HG03103 (cell line): ENCODE measurements around the gene CNTRL.
"Not testable (repeated sequence)": the region's sequence is repeated elsewhere in the genome, so short reads cannot be mapped to it uniquely, and the experiment has no call there.

ENCODE experiments used
- ATAC-seq: cut with Tn5 transposase; IDR thresholded peaks from one replicate; pipeline ENCODE4 v1.9.1; 2021; ENCODE audit warnings: low read depth; ENCODE audit not compliant: unreplicated experiment

CNTRL gene

GRCh38 chr9:121071756-121072421 lies 2.9 kb upstream of the CNTRL start:
- ATAC-seq = peak; percentile 36

- no peak for ATAC-seq
Measured at GRCh38 chr9:121073038-121073437, 1.7 kb upstream of the CNTRL start.

DNA sequence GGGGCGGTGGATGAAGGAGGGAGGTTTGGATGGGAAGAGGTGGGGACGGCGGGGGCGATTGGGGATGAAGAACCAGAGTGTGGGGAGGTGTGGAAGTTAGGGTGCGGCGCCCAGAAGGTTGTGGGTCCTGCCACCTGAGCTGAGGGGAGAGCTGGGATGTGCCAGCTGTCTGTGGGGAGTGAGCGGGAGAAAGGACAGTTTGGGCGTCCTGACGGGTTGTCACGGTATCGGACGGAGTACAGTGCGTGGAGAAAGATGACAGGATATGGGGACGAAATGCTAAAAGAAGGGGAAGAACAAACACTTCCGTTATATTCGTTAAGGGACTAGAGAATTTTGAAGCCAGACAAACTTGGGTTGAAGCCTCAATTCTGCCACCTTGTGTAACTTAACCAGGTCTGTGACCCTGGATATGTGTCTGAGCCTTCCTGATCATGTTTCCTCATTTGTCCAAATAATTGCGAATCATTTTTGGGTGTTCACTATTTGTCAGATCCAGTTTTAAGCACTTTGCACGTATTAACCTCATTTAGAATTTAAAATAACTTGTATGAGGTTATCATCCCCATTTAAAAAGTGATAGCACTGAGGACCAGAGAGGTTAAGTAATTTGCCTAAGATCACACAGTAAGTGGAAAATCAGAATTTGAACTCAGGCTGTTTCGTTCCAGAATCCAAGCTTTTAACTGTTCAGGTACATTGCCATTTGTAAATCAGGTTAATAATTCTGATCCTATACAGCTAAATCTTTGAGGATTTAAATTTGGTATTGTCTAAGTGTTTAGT lies 689 bp downstream of the CNTRL start:
- peak; percentile 17 for ATAC-seq

DNA sequence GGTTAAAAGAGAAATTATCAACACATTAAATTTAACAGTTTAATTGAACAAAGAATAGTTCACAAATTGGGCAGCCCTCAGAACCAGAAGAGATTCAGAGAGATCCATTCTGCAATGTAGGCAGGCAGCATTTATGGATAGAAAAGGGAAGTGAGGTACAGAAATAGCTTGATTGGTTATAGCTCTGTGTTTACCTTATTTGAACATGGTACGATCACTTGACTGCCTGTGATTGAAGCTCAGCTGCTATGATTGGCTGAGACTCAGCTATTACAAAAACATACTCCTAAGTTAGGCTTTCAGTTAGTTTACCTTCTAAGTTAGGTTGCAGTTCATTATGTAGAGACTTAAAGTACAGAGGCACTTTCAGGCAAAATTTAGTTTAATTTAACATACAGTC lies 7.3 kb downstream of the CNTRL start:
- no peak for ATAC-seq

- ATAC-seq = no peak
Measured at GRCh38 chr9:121085661-121086060, 10.9 kb downstream of the CNTRL start.

- ATAC-seq = no peak
Measured at GRCh38 chr9:121088576-121088975, 13.8 kb downstream of the CNTRL start.

- not testable (repeated sequence) for ATAC-seq
Measured at GRCh38 chr9:121090743-121091142, 16.0 kb downstream of the CNTRL start.

DNA sequence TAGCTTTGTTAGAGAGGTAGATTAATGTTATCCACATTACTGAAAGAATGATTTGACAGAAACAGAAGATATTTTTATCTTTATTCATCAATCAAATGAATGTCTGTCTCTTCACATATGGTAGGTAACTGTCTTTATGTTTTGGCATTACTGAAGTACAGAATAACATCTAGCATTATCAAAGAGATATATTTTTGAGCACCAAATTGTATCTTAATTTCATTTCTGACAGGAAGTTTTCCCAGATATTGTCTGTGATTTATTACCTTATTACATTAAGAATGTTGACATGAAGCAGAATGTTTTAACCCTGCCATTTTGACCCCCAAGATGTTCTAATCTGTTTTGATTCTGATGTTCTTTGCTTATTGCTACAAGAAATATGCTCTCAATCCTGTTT lies 20.3 kb downstream of the CNTRL start:
- ATAC-seq = no peak

GRCh38 chr9:121098567-121099198 lies 23.9 kb downstream of the CNTRL start:
- no peak for ATAC-seq

- ATAC-seq = not testable (repeated sequence)
Measured at GRCh38 chr9:121104054-121104453, 29.3 kb downstream of the CNTRL start.

GRCh38 chr9:121105531-121105930 lies 30.8 kb downstream of the CNTRL start:
- ATAC-seq = no peak

GRCh38 chr9:121107029-121107428 lies 32.3 kb downstream of the CNTRL start:
- ATAC-seq = no peak

GRCh38 chr9:121107881-121108280 lies 33.1 kb downstream of the CNTRL start:
- ATAC-seq = no peak

GRCh38 chr9:121115466-121115865 lies 40.7 kb downstream of the CNTRL start:
- ATAC-seq = no peak

DNA sequence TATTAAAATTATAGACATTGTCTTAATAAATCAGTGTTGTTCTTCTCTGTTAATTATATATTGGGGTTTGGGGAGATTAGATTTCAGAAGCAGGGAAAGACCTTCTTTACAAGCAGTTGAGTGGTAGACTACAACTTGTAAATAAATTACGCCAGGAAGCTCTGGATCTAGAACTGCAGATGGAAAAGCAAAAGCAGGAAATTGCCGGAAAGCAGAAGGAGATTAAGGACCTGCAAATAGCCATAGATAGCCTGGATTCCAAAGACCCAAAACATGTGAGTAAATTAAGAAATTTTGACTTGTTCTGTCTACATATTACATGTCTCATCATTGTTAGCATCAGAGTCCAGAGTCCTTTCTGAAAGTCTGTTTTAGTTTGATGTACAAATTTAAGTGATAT lies 43.5 kb downstream of the CNTRL start:
- no peak for ATAC-seq

DNA sequence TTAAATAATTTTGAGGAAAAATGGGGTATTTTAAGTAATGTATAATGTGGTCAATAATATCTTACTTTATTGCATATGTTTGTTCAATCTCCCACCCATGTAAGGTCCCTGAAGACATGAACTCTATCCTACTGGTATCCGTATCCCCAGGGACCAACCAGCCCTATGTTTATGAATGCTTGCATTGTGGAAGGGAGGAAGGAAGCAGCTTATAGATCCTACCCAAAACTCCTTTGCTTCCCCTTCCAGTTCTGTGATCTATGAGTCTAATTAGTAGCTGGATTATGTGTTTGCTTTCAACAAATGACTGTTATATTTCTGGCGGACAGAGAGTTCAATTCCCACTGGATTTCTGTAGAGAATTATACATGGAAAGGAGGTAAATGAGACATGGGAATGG lies 45.6 kb downstream of the CNTRL start:
- ATAC-seq = no peak

DNA sequence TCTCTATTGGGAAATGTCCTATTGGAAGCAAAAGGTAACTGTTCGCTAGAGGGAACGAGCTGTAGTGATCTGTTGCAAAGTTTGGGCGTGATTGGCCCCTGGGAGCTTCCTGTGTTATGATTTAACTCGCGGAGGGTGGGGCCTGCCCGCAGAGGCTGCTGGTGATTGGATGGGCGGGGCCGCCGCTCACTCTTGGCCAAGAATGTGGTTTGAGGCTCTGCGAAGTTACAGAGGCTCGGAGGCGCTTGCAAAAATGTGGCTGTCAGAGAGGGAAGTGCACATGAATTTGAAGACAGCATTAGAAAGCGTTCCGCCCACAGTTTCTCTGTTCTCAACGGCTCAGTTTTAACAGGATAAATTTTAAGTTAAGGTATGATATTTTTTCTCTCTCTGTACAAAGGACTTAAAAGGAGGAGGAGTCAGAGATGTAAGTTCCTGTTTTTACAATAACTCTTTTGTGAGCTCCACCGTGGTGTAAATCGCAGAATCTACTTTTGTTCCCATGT lies 46.9 kb downstream of the CNTRL start:
- peak; percentile 93 for ATAC-seq

DNA sequence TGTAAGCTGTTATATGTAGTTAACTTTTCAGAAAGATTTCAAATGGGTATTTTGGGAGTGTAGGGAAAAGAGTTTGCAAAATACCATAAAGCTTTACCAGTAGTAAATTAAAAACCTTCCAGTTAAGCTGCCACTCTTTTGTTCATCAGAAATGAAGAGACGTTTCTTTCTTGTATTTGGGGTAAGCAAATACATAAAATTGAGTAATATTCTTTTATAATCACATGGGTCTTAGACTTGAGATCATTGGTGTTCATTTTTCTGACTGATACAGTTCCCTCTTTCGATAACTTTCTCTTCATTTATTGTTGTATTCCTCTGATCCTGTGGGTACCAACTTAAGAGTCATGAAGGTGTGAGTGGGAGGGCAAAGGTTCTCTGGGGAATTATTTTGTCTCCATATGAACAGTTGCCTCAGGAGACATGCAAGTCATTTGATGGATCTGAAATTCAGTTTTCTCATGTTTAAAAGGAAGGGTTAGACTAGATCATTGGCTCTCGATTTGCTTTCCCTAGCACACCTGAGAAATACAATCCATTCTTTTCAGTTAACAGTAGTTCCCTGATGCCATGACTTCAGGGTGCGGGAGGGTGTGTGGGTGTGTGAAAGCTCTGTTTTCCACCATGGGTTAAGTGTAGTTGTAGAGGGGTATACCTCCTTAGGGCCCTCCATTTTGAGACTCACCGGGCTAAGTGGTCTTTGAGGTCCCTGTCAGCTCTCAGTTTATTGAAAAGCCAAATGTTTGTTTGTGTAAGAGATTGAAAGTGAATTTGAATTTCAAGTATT lies 47.7 kb downstream of the CNTRL start:
- ATAC-seq = no peak

- ATAC-seq = no peak
Measured at GRCh38 chr9:121123816-121124535, 49.2 kb downstream of the CNTRL start.

DNA sequence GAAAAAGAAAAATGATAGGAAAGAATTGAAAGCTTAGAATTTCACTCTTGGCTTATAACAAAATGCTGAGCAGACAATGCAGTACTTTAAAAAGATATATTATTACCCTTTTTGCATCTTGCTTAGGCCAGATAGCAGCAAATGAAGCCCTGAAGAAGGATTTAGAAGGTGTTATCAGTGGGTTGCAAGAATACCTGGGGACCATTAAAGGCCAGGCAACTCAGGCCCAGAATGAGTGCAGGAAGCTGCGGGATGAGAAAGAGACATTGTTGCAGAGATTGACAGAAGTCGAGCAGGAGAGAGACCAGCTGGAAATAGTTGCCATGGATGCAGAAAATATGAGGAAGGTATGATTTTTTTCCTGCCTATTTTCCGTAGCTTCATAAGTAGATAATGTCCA lies 50.8 kb downstream of the CNTRL start:
- ATAC-seq = no peak
